Left ventricle myocardium inferior (tissue), 1 donor: ENCODE results near the gene TBX15. TPM values are rescaled to one million over a fixed set of nuclear protein-coding genes. Genes with fewer than 3 reads are reported as not detected.

Source experiments
- DNase-seq: peaks from one replicate; pipeline ENCODE4 v3.0.0-alpha.2; 2020
- H3K27ac ChIP-seq: fragments of 200-600 bp; replicated peaks from 2 replicates; pipeline ENCODE4 v1.8.0; 2021
- H3K27me3 ChIP-seq: fragments of 200-600 bp; 2 replicates; pipeline ENCODE4 v1.8.0; 2021; ENCODE audit warnings: low read depth
- H3K36me3 ChIP-seq: fragments of 200-600 bp; 2 replicates; pipeline ENCODE4 v1.8.0; 2021
- H3K4me1 ChIP-seq: fragments of 200-600 bp; 2 replicates; pipeline ENCODE4 v1.8.0; 2021
- H3K4me3 ChIP-seq: fragments of 200-600 bp; 2 replicates; pipeline ENCODE4 v1.8.0; 2021; ENCODE audit warnings: mild to moderate bottlenecking, moderate library complexity
- H3K9me3 ChIP-seq: fragments of 200-600 bp; replicated peaks from 2 replicates; pipeline ENCODE4 v1.8.0; 2021
- intact Hi-C: fragments of 100-400 bp; cut with micrococcal nuclease; formaldehyde crosslinking; loops from one replicate; pipeline ENCODE4 v1.11.0; 2022
- total RNA-seq: library from RNA; stranded (reverse); fragmentation: NEBNext Ultra II Directional; extraction: Animal tissue kit (Norgen Biotek cat#: 25700); gene quantifications from one replicate; pipeline ENCODE4 v1.2.1, GENCODE V29; 2021
- TF ChIP-seq, protein P1 (sequence below): fragments of 200-600 bp; IDR thresholded peaks from 2 replicates; pipeline ENCODE4 v1.8.0; 2021; ENCODE audit warnings: antibody characterized with exemption, mild to moderate bottlenecking, borderline replicate concordance
- donor health status: DM: no; HTN: yes; CAD: no; lungs with severe emphysema.

The TBX15 gene
- total RNA-seq, 1 donor from 2014 or later = 0.63 TPM

GRCh38 chr1:118982821-118983557, 5.2 kb downstream of the TBX15 start:
- Histone ChIP-seq H3K9me3 (no peaks in the 10 kb centered on the region), H3K4me1 (peaks cover 51% of the 10 kb centered on the region), H3K27ac (no peak overlapping the region), H3K36me3 (no peaks in the 10 kb centered on the region), H3K4me3 (no peak overlapping the region), H3K27me3 (peaks cover 100% of the 10 kb centered on the region)
- TF ChIP-seq, protein P1, sequence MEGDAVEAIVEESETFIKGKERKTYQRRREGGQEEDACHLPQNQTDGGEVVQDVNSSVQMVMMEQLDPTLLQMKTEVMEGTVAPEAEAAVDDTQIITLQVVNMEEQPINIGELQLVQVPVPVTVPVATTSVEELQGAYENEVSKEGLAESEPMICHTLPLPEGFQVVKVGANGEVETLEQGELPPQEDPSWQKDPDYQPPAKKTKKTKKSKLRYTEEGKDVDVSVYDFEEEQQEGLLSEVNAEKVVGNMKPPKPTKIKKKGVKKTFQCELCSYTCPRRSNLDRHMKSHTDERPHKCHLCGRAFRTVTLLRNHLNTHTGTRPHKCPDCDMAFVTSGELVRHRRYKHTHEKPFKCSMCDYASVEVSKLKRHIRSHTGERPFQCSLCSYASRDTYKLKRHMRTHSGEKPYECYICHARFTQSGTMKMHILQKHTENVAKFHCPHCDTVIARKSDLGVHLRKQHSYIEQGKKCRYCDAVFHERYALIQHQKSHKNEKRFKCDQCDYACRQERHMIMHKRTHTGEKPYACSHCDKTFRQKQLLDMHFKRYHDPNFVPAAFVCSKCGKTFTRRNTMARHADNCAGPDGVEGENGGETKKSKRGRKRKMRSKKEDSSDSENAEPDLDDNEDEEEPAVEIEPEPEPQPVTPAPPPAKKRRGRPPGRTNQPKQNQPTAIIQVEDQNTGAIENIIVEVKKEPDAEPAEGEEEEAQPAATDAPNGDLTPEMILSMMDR = no peak
- no peak for DNase-seq
- intact Hi-C loops = no loop called here

- Histone ChIP-seq H3K27ac (no peak overlapping the region), H3K4me1 (peaks cover 43% of the 10 kb centered on the region), H3K9me3 (no peaks in the 10 kb centered on the region), H3K4me3 (no peak overlapping the region), H3K36me3 (no peaks in the 10 kb centered on the region), H3K27me3 (peaks cover 100% of the 10 kb centered on the region)
- intact Hi-C loops = no loop called here
- TF ChIP-seq, protein P1 = no peak
- DNase-seq = no peak
These were observed 5.9 kb downstream of the TBX15 start for GRCh38 chr1:118982266-118982665.

DNA sequence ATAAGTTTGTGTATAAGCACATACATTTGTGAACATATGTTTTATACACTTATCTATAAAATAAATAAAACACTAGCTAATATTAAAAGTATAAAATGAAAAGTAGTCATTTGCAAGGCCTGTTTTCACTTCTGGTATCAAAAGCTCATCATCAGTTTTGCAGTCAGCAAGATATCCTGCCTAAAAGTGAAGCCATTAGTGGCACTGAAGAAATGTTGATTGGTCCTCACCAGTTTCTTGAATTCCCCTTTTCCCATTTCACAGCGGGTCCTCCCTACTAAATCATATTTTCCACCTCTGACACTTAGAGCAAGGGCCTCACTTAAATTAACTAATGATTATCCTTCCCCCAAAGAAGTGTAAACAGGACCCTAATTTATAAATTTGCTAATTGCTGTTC, 6.7 kb downstream of the TBX15 start:
- Histone ChIP-seq H3K27me3 (peaks cover 100% of the 10 kb centered on the region), H3K27ac (no peak overlapping the region), H3K4me3 (no peak overlapping the region), H3K36me3 (no peaks in the 10 kb centered on the region), H3K4me1 (peaks cover 35% of the 10 kb centered on the region), H3K9me3 (no peaks in the 10 kb centered on the region)
- TF ChIP-seq, protein P1 = no peak
- no peak for DNase-seq
- intact Hi-C loops = no loop called here

DNA sequence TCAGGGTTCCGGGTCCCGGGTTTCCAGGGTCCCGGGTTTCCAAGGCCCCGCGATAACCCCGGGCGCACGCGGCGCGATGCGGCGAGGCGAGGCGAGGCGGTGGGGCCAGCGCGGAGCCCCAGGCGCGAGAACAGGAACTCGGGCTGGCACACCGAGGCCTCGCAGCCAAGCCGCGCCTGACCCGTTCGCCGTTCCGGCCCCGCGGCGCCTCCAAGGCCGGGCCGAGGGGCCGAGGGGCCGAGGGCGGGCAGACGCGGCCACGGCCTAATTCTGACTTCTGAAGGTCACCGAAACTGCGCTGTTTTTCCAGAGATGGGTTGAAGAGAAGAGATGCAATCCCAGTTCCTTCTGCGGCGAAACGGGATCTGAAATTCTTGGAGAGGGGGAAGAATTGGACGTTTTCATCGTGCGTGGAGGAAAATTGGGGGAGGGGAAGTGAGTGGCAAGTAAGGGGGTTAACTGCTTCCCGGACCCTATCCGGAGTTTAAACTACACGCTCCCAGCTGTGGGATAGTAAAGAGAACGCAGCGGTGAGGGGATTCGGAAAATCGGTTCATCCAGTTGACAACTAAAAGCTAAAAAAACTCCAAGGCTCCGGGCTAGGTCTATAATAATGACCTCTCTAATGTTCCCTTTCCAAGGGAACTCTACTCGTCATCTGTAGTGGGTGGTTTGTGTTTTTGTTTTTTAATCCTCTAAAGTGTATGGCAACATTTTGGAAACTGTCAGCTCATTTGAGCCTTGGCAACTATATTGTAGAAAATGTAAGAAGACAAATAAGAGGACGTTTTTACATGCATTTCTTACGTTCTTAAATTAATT, 8.2 kb downstream of the TBX15 start:
- peak overlapping the region; percentile 30 for H3K4me3 ChIP-seq
- intact Hi-C loops = no loop called here
- H3K27ac ChIP-seq = no peak overlapping the region
- no peaks in the 10 kb centered on the region for H3K36me3 ChIP-seq
- H3K27me3 ChIP-seq = peaks cover 97% of the 10 kb centered on the region
- no peak for DNase-seq
- TF ChIP-seq, protein P1 = no peak
- H3K4me1 ChIP-seq = peaks cover 20% of the 10 kb centered on the region
- no peaks in the 10 kb centered on the region for H3K9me3 ChIP-seq

GRCh38 chr1:118978914-118979701, 9.0 kb downstream of the TBX15 start:
- H3K27ac ChIP-seq = no peak overlapping the region
- peaks cover 12% of the 10 kb centered on the region for H3K4me1 ChIP-seq
- intact Hi-C loops = no loop called here
- no peaks in the 10 kb centered on the region for H3K36me3 ChIP-seq
- no peaks in the 10 kb centered on the region for H3K9me3 ChIP-seq
- TF ChIP-seq, protein P1 = no peak
- no peak for DNase-seq
- H3K27me3 ChIP-seq = peaks cover 97% of the 10 kb centered on the region
- peak overlapping the region; percentile 30 for H3K4me3 ChIP-seq
